Stomach (tissue), 4 donors: Measurements from ENCODE around the gene MANSC4.

Experiments used
- CTCF ChIP-seq, 7 experiments: fragments of 450-650 bp in 4 of 7; fragments of 200-600 bp in 3 of 7; sonication (generic) in 3 of 7; IDR thresholded peaks; one replicate each; pipeline ENCODE4 v1.5.1; 2016 to 2019; ENCODE audit warnings: antibody characterized with exemption in 7 of 7, control low read depth in 2 of 7, mild to moderate bottlenecking in 1 of 7
- POLR2A ChIP-seq, 4 donors: fragments of 450-650 bp; IDR thresholded peaks; one replicate each; pipeline ENCODE4 v1.6.1; 2016; ENCODE audit warnings: antibody characterized with exemption in 4 of 4, control low read depth in 2 of 4, mild to moderate bottlenecking in 1 of 4, moderate library complexity in 1 of 4

- TF ChIP-seq POLR2A (IDR thresholded peaks at IDR 0.05): no peak
- no peak for TF ChIP-seq CTCF (IDR thresholded peaks at IDR 0.05)
Measured at GRCh38 chr12:27807063-27807703, 27.1 kb upstream of the MANSC4 start.
